ENCODE data around the gene MED25. TPM values are rescaled to one million over a fixed set of nuclear protein-coding genes. Genes with fewer than 3 reads are reported as not detected.

The MED25 gene
- total and polyA plus RNA-seq, 2 experiments from 2014 or later: 45.6 to 58.6 TPM

GRCh38 chr19:49875177-49875576 is 57.1 kb downstream of the MED25 start:
- H3K27ac Mint-ChIP-seq: peak overlapping the region; percentile 65; the same call in 1 of the 2 replicates
- peaks cover 38% of the 10 kb centered on the region for H3K79me2 ChIP-seq (replicated peaks; ENCODE audit: insufficient read depth)
- H3K4me1 Mint-ChIP-seq: peaks cover 29% of the 10 kb centered on the region
- no peaks in the 10 kb centered on the region for H3K9me2 ChIP-seq (ENCODE audit: insufficient read depth)
- H4K20me1 ChIP-seq (replicated peaks; ENCODE audit: insufficient read depth): peaks cover under 1% of the 10 kb centered on the region
- no peaks in the 10 kb centered on the region for H3K27me3 ChIP-seq (ENCODE audit: insufficient read depth)
- H2AFZ ChIP-seq: no peak overlapping the region
- 0 out of 2 replicates have a peak, but pooled peaks cover 12% of the 10 kb centered on the region for H3K36me3 ChIP-seq (ENCODE audit: insufficient read depth)
- H3K4me2 ChIP-seq: peak overlapping the region; percentile 95
- H3K27ac ChIP-seq (ENCODE audit: low read depth): no peak overlapping the region
- H3K27me3 Mint-ChIP-seq (ENCODE audit: insufficient read depth, low read depth, poor library complexity): peaks cover 18% of the 10 kb centered on the region
- H3F3A ChIP-seq (replicated peaks; ENCODE audit: low read depth): peaks cover 21% of the 10 kb centered on the region; the same call in 1 of the 2 replicates
- peaks cover 21% of the 10 kb centered on the region; the same call in 1 of the 2 replicates for H3K4me1 ChIP-seq (ENCODE audit: insufficient read depth)
- no peak overlapping the region for H3K4me3 Mint-ChIP-seq
- H3K9me3 Mint-ChIP-seq: no peaks in the 10 kb centered on the region; the same call in 2 of the 3 replicates
- H3K36me3 Mint-ChIP-seq (ENCODE audit: low read depth): peaks cover 33% of the 10 kb centered on the region
- DNase-seq (ENCODE audit: low spot score) (no peak), ATAC-seq (no peak)
- H3K4me3 ChIP-seq: peak overlapping the region; percentile 63
- TF ChIP-seq NANOG (IDR thresholded peaks at IDR 0.05; ENCODE audit: borderline replicate concordance) (no peak), ZNF114 (CRISPR knock-in tag; IDR thresholded peaks at IDR 0.05) (no peak), ETS1 (IDR thresholded peaks at IDR 0.05) (no peak), EZH2 (IDR thresholded peaks at IDR 0.05; ENCODE audit: low read depth, unreplicated experiment) (no peak)
- TF ChIP-seq, protein P1, sequence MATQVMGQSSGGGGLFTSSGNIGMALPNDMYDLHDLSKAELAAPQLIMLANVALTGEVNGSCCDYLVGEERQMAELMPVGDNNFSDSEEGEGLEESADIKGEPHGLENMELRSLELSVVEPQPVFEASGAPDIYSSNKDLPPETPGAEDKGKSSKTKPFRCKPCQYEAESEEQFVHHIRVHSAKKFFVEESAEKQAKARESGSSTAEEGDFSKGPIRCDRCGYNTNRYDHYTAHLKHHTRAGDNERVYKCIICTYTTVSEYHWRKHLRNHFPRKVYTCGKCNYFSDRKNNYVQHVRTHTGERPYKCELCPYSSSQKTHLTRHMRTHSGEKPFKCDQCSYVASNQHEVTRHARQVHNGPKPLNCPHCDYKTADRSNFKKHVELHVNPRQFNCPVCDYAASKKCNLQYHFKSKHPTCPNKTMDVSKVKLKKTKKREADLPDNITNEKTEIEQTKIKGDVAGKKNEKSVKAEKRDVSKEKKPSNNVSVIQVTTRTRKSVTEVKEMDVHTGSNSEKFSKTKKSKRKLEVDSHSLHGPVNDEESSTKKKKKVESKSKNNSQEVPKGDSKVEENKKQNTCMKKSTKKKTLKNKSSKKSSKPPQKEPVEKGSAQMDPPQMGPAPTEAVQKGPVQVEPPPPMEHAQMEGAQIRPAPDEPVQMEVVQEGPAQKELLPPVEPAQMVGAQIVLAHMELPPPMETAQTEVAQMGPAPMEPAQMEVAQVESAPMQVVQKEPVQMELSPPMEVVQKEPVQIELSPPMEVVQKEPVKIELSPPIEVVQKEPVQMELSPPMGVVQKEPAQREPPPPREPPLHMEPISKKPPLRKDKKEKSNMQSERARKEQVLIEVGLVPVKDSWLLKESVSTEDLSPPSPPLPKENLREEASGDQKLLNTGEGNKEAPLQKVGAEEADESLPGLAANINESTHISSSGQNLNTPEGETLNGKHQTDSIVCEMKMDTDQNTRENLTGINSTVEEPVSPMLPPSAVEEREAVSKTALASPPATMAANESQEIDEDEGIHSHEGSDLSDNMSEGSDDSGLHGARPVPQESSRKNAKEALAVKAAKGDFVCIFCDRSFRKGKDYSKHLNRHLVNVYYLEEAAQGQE (IDR thresholded peaks at IDR 0.05; ENCODE audit: unreplicated experiment): no peak
- TF ChIP-seq, protein P2, sequence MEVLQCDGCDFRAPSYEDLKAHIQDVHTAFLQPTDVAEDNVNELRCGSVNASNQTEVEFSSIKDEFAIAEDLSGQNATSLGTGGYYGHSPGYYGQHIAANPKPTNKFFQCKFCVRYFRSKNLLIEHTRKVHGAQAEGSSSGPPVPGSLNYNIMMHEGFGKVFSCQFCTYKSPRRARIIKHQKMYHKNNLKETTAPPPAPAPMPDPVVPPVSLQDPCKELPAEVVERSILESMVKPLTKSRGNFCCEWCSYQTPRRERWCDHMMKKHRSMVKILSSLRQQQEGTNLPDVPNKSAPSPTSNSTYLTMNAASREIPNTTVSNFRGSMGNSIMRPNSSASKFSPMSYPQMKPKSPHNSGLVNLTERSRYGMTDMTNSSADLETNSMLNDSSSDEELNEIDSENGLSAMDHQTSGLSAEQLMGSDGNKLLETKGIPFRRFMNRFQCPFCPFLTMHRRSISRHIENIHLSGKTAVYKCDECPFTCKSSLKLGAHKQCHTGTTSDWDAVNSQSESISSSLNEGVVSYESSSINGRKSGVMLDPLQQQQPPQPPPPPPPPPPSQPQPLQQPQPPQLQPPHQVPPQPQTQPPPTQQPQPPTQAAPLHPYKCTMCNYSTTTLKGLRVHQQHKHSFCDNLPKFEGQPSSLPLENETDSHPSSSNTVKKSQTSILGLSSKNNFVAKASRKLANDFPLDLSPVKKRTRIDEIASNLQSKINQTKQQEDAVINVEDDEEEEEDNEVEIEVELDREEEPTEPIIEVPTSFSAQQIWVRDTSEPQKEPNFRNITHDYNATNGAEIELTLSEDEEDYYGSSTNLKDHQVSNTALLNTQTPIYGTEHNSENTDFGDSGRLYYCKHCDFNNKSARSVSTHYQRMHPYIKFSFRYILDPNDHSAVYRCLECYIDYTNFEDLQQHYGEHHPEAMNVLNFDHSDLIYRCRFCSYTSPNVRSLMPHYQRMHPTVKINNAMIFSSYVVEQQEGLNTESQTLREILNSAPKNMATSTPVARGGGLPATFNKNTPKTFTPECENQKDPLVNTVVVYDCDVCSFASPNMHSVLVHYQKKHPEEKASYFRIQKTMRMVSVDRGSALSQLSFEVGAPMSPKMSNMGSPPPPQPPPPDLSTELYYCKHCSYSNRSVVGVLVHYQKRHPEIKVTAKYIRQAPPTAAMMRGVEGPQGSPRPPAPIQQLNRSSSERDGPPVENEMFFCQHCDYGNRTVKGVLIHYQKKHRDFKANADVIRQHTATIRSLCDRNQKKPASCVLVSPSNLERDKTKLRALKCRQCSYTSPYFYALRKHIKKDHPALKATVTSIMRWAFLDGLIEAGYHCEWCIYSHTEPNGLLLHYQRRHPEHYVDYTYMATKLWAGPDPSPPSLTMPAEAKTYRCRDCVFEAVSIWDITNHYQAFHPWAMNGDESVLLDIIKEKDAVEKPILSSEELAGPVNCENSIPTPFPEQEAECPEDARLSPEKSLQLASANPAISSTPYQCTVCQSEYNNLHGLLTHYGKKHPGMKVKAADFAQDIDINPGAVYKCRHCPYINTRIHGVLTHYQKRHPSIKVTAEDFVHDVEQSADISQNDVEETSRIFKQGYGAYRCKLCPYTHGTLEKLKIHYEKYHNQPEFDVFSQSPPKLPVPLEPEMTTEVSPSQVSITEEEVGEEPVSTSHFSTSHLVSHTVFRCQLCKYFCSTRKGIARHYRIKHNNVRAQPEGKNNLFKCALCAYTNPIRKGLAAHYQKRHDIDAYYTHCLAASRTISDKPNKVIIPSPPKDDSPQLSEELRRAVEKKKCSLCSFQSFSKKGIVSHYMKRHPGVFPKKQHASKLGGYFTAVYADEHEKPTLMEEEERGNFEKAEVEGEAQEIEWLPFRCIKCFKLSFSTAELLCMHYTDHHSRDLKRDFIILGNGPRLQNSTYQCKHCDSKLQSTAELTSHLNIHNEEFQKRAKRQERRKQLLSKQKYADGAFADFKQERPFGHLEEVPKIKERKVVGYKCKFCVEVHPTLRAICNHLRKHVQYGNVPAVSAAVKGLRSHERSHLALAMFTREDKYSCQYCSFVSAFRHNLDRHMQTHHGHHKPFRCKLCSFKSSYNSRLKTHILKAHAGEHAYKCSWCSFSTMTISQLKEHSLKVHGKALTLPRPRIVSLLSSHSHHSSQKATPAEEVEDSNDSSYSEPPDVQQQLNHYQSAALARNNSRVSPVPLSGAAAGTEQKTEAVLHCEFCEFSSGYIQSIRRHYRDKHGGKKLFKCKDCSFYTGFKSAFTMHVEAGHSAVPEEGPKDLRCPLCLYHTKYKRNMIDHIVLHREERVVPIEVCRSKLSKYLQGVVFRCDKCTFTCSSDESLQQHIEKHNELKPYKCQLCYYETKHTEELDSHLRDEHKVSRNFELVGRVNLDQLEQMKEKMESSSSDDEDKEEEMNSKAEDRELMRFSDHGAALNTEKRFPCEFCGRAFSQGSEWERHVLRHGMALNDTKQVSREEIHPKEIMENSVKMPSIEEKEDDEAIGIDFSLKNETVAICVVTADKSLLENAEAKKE (CRISPR knock-in tag; IDR thresholded peaks at IDR 0.05): no peak

All from GM23338 (cell line).